ENCODE data around the gene ZNF626.
A peak's percentile ranks its signal among the peaks of the same experiment; 100 is the strongest.
"Not testable (repeated sequence)": the region's sequence is repeated elsewhere in the genome, so short reads cannot be mapped to it uniquely, and the experiment has no call there.

Gene ZNF626

DNA sequence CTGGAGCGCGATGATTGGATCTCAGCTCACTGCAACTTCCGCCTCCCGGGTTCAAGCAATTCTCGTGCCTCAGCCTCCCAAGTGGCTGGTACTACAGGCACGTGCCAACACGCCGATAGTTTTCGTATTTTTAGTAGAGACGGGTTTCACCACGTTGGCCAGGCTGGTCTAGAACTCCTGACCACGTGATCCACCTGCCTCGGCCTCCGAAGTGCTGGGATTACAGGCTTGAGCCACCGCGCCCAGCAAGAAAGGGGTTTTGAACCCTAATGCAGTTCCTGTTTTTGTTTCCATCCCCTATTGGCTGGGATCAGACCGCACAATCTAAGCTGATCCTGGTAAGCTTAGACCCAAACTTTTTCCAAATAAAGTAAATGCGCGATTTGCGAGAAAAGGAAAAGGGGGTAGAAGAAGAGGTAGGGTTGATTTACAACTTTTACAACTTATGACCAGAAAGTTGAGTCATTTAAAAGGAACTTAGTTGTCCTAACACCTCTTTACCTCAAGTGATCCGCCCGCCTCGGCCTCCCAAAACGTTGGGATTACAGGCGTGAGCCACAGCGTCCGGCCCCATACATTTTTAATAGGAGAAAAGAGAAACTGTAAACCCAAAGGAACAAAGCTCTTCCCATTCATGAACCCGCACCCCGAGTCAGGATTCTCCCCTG, 764 bp downstream of the ZNF626 start:
- Mint-ChIP-seq H3K4me3 (peak overlapping the region; percentile 93 to 99 (median 99)), H3K4me1 (peaks cover 4% of the 10 kb centered on the region), H3K27ac (peak overlapping the region; percentile 99 to 100 (median 99)), H3K27me3 (ENCODE audit: low read depth) (peaks cover 5% of the 10 kb centered on the region), H3K9me3 (peaks cover 62% of the 10 kb centered on the region), H3K36me3 (ENCODE audit: low read depth) (peaks cover 64% of the 10 kb centered on the region)
- TF ChIP-seq, protein P1, sequence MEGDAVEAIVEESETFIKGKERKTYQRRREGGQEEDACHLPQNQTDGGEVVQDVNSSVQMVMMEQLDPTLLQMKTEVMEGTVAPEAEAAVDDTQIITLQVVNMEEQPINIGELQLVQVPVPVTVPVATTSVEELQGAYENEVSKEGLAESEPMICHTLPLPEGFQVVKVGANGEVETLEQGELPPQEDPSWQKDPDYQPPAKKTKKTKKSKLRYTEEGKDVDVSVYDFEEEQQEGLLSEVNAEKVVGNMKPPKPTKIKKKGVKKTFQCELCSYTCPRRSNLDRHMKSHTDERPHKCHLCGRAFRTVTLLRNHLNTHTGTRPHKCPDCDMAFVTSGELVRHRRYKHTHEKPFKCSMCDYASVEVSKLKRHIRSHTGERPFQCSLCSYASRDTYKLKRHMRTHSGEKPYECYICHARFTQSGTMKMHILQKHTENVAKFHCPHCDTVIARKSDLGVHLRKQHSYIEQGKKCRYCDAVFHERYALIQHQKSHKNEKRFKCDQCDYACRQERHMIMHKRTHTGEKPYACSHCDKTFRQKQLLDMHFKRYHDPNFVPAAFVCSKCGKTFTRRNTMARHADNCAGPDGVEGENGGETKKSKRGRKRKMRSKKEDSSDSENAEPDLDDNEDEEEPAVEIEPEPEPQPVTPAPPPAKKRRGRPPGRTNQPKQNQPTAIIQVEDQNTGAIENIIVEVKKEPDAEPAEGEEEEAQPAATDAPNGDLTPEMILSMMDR (IDR thresholded peaks at IDR 0.05; ENCODE audit: unreplicated experiment in 3 of 3) = no peak

DNA sequence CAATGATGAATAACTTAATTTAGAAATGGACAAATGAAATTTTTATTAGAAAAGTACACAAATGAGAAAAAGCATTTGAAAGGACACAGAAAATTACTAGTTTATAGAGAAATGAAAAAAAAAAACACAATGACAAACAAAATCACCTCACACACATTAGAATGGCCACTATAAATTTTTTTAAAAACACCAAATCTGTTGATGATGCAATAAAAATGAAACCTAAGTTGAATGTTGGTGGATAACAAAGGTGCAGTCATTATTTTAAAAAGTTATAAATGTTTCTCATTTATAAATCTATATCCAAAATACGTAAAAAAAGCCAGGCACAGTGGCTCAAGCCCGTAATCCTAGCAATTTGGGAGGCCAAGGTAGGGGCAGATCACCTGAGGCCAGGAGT, 20.8 kb downstream of the ZNF626 start:
- no peak overlapping the region for H3K27ac Mint-ChIP-seq
- peaks cover 92% of the 10 kb centered on the region for H3K36me3 Mint-ChIP-seq (ENCODE audit: low read depth)
- peaks cover 59% of the 10 kb centered on the region for H3K9me3 Mint-ChIP-seq
- no peaks in the 10 kb centered on the region for H3K4me1 Mint-ChIP-seq
- no peaks in the 10 kb centered on the region for H3K27me3 Mint-ChIP-seq (ENCODE audit: low read depth)
- TF ChIP-seq, protein P1 (IDR thresholded peaks at IDR 0.05; ENCODE audit: unreplicated experiment in 3 of 3) = no peak
- H3K4me3 Mint-ChIP-seq = no peak overlapping the region

DNA sequence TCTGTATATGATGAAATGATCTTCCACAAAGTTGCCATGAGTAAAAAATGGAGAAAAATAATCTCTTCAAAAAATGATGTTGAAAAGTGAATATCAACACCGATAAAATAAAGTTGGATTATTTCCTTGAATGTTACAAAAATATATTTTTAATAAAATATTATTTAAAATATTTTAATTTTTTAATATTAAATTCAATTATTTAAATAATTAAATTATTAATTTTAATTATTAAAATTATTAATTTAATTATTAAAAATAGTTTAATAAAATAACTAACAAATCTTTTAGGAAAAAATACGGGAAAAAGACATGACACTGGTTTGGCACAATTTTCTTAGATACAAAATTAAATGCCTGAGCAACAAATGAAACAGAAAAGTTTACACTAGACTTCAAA, 21.3 kb downstream of the ZNF626 start:
- H3K9me3 Mint-ChIP-seq = peaks cover 57% of the 10 kb centered on the region
- H3K4me1 Mint-ChIP-seq = no peaks in the 10 kb centered on the region
- H3K27ac Mint-ChIP-seq = no peak overlapping the region
- peaks cover 92% of the 10 kb centered on the region for H3K36me3 Mint-ChIP-seq (ENCODE audit: low read depth)
- no peak overlapping the region for H3K4me3 Mint-ChIP-seq
- TF ChIP-seq, protein P1 (IDR thresholded peaks at IDR 0.05; ENCODE audit: unreplicated experiment in 3 of 3) = no peak
- no peaks in the 10 kb centered on the region for H3K27me3 Mint-ChIP-seq (ENCODE audit: low read depth)

DNA sequence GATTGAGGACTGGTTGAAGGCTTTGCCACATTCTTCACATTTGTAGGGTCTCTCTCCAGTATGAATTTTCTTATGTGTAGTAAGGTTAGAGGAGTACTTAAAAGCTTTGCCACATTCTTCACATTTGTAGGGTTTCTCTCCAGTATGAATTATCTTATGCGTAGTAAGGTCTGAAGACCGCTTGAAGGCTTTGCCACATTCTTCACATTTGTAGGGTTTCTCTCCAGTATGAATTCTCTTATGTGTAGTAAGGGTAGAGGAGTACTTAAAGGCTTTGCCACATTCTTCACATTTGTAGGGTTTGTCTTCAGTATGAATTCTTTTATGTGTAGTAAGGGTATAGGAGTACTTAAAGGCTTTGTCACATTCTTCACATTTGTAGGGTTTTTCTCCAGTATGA, 36.8 kb downstream of the ZNF626 start:
- not testable (repeated sequence) for H3K27me3 Mint-ChIP-seq (ENCODE audit: low read depth); H3K27ac Mint-ChIP-seq; H3K4me1 Mint-ChIP-seq; H3K4me3 Mint-ChIP-seq
- H3K36me3 Mint-ChIP-seq (ENCODE audit: low read depth) = peaks cover 54% of the 10 kb centered on the region
- H3K9me3 Mint-ChIP-seq = peaks cover 54% of the 10 kb centered on the region

DNA sequence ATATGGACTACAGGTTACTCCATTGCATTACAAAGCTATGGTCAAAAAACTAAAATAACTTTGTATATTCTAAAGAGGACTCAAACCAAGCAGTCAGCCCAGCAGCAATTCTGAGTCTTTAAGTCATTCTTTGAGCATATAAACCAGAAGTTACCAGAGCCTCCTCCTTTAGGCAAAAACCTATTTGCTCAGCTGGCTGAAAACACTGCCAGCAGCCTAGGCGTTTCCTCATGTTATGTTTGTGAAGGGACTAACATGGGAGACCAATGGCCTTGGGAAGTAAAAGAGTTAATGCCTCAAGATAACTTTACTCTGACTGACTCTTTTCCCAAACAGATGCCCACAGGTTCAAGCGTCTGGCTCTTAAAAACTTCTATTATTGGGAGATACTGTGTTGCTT, 45.3 kb downstream of the ZNF626 start:
- Mint-ChIP-seq H3K27me3 (ENCODE audit: low read depth) (peaks cover 9% of the 10 kb centered on the region), H3K27ac (no peak overlapping the region), H3K4me1 (no peaks in the 10 kb centered on the region), H3K4me3 (no peak overlapping the region), H3K9me3 (peaks cover 43% of the 10 kb centered on the region), H3K36me3 (ENCODE audit: low read depth) (peaks cover 5% of the 10 kb centered on the region)
- TF ChIP-seq, protein P1 (IDR thresholded peaks at IDR 0.05; ENCODE audit: unreplicated experiment in 3 of 3) = no peak

DNA sequence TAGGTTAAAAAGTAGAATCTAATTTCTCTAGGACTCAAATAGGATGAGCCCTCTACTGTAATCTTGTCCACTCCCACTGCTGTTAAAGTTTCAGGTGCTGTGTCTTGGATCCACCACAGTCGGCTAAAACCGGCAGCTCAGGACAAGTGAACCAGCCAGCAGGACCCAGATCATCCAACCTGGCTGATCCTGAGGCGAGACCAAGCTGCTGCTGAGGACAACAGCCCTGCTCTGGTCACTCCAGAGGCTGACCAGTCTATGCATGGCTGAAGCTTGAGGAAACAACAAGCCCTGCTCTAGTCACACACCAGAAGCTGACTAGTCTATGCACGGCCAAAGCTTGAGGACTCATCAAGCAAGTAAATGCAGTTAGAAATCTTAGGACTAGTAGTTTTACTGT, 46.4 kb downstream of the ZNF626 start:
- H3K9me3 Mint-ChIP-seq = peaks cover 50% of the 10 kb centered on the region
- not testable (repeated sequence) for H3K27me3 Mint-ChIP-seq (ENCODE audit: low read depth); H3K4me3 Mint-ChIP-seq; H3K36me3 Mint-ChIP-seq (ENCODE audit: low read depth); H3K4me1 Mint-ChIP-seq; H3K27ac Mint-ChIP-seq

DNA sequence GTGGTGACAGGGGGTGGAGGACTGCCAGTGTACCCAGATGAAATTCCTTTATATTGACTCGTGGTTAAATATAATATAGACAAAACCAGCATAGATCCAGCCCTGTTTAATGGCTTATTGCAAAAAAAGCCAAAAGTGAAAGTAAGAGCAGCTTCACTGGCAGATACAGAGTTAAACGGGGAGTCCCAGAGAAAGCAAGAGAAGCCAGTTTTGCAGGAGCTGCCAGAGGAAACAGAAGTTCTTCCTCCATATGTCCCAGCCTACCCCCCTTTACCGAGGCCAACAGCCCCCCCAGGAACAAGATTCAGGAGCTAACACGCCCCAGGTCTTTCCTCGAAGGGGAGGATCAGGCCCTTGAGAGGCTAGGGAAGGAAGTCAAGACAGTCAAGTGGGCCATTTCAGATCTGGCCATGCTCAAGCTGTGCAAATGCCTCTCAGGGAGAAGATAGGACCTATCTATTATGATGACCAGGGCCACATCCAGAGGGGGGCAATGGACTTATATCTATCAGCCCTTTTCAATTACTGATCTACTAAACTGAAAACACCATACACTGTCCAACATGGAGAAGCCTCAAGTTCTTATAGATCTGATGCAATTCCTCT, 48.6 kb downstream of the ZNF626 start:
- Mint-ChIP-seq H3K9me3 (peaks cover 52% of the 10 kb centered on the region), H3K36me3 (ENCODE audit: low read depth) (no peaks in the 10 kb centered on the region), H3K27me3 (ENCODE audit: low read depth) (peaks cover 9% of the 10 kb centered on the region), H3K4me3 (no peak overlapping the region), H3K27ac (no peak overlapping the region), H3K4me1 (no peaks in the 10 kb centered on the region)
- TF ChIP-seq, protein P1 (IDR thresholded peaks at IDR 0.05; ENCODE audit: unreplicated experiment in 3 of 3) = no peak

Measured in nephron (organoid).